Measurements from ENCODE around the gene RMND5B.

DNA sequence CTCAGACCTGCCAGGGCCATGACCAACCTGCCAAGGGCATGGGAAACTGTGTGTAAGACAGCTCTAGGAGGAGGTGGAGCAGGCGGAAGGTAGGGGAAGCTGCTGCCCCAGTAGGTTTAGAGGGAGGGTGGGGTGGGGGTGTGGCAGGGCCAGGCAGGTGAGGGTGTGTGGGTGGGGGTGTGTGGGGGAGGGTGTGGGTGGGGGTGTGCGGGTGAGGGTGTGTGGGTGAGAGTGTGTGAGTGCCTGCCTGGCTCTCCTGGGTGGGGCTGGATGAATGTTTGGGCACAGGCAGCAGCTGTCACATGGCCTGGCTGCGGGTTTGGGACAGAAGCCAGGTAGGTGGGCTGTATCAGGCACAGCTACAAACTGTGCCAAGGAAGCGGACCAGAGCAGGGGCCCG is 26.3 kb upstream of the RMND5B start:
- TF ChIP-seq, protein P1, sequence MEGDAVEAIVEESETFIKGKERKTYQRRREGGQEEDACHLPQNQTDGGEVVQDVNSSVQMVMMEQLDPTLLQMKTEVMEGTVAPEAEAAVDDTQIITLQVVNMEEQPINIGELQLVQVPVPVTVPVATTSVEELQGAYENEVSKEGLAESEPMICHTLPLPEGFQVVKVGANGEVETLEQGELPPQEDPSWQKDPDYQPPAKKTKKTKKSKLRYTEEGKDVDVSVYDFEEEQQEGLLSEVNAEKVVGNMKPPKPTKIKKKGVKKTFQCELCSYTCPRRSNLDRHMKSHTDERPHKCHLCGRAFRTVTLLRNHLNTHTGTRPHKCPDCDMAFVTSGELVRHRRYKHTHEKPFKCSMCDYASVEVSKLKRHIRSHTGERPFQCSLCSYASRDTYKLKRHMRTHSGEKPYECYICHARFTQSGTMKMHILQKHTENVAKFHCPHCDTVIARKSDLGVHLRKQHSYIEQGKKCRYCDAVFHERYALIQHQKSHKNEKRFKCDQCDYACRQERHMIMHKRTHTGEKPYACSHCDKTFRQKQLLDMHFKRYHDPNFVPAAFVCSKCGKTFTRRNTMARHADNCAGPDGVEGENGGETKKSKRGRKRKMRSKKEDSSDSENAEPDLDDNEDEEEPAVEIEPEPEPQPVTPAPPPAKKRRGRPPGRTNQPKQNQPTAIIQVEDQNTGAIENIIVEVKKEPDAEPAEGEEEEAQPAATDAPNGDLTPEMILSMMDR (IDR thresholded peaks at IDR 0.05) = no peak
- TF ChIP-seq POLR2A (IDR thresholded peaks at IDR 0.05) (no peak), POLR2AphosphoS5 (IDR thresholded peaks at IDR 0.05; ENCODE audit: insufficient read depth in 1 of 2, low read depth in 1 of 2) (no peak)

Data from vagina (tissue), 2 donors.